H1 (cell line): ENCODE measurements around the gene ESCO1. TPM values are rescaled to one million over a fixed set of nuclear protein-coding genes. Genes with fewer than 3 reads are reported as not detected.

Experiments used
- CTCF ChIA-PET: fragments of 300-600 bp; sonication (Branson Sonifier 250); formaldehyde crosslinking; loops from one replicate; lab custom pipeline; 2021; ENCODE audit not compliant: partially characterized antibody; lab: Charles Lee
- POLR2A ChIA-PET: fragments of 300-600 bp; sonication (Branson Sonifier 250); formaldehyde crosslinking; loops from one replicate; lab custom pipeline; 2021; ENCODE audit warnings: inconsistent platforms; ENCODE audit not compliant: partially characterized antibody; lab: Charles Lee
- DNase-seq, 2 experiments: peaks; one replicate each; pipeline versions ENCODE4 v3.0.0 to v3.0.0-alpha.2; 2010 to 2022; ENCODE audit warnings: low spot score in 2 of 2, low read depth in 1 of 2, mixed read lengths in 1 of 2
- FAIRE-seq: peaks from 2 replicates; lab custom pipeline; 2011; peaks lifted over from hg19 to GRCh38; lab: Jason Lieb, UNC
- H2AFZ ChIP-seq: 2 replicates; pipeline ENCODE4 v1.8.1; 2012; ENCODE audit warnings: low read length, inconsistent platforms
- H2AK5ac ChIP-seq: 2 replicates; pipeline ENCODE4 v1.6.1; 2013; ENCODE audit warnings: low read depth, low read length
- H2BK120ac ChIP-seq: replicated peaks from 2 replicates; pipeline ENCODE3; 2013; ENCODE audit warnings: low read depth, low read length, inconsistent platforms
- H2BK12ac ChIP-seq: 2 replicates; pipeline ENCODE4 v1.6.1; 2013; ENCODE audit warnings: low read depth, low read length
- H2BK15ac ChIP-seq: 2 replicates; pipeline ENCODE4 v1.6.1; 2013; ENCODE audit warnings: low read length
- H2BK20ac ChIP-seq: 2 replicates; pipeline ENCODE4 v1.6.1; 2013; ENCODE audit warnings: low read length
- H2BK5ac ChIP-seq: 2 replicates; pipeline ENCODE4 v1.6.1; 2013; ENCODE audit warnings: low read depth, low read length
- H3K14ac ChIP-seq: 2 replicates; pipeline ENCODE4 v1.6.1; 2013; ENCODE audit warnings: inconsistent platforms; ENCODE audit not compliant: insufficient read length
- H3K18ac ChIP-seq: 2 replicates; pipeline ENCODE4 v1.6.1; 2013; ENCODE audit warnings: low read length; ENCODE audit errors: extremely low read depth
- H3K23ac ChIP-seq: 2 replicates; pipeline ENCODE4 v1.6.1; 2013; ENCODE audit warnings: inconsistent platforms; ENCODE audit not compliant: insufficient read length
- H3K23me2 ChIP-seq: 2 replicates; pipeline ENCODE4 v1.6.1; 2013; ENCODE audit warnings: low read depth, low read length
- H3K27ac ChIP-seq: 2 replicates; pipeline ENCODE4 v1.6.1; 2011; ENCODE audit warnings: low read depth, low read length, inconsistent platforms
- H3K27me3 ChIP-seq, 4 experiments: replicated peaks in 1 of 4; 1 replicate in 1 of 4; 2 replicates in 3 of 4; pipeline versions ENCODE4 v1.6.1 to v1.8.1; 2011 to 2013; ENCODE audit warnings: low read length in 3 of 4, mild to moderate bottlenecking in 3 of 4, inconsistent platforms in 2 of 4, mixed read lengths in 2 of 4, moderate library complexity in 1 of 4; ENCODE audit not compliant: control insufficient read depth in 3 of 4, insufficient read depth in 3 of 4; ENCODE audit errors: extremely low read depth in 1 of 4
- H3K36me3 ChIP-seq, 4 experiments: 2 replicates each; pipeline versions ENCODE4 v1.6.1 to v1.8.1; 2011 to 2013; ENCODE audit warnings: mild to moderate bottlenecking in 4 of 4, low read length in 3 of 4, moderate library complexity in 2 of 4, control low read depth in 1 of 4, inconsistent platforms in 1 of 4; ENCODE audit not compliant: insufficient read depth in 4 of 4, control insufficient read depth in 2 of 4
- H3K4ac ChIP-seq: replicated peaks from 2 replicates; pipeline ENCODE3; 2013; ENCODE audit warnings: low read length, low read depth, mixed read lengths, inconsistent platforms; ENCODE audit not compliant: insufficient read length
- H3K4me1 ChIP-seq, 4 experiments: replicated peaks in 1 of 4; 1 replicate in 1 of 4; 2 replicates in 3 of 4; pipeline versions ENCODE4 v1.6.1 to v1.8.1; 2011 to 2013; ENCODE audit warnings: low read length in 3 of 4, inconsistent platforms in 2 of 4, mixed read lengths in 1 of 4; ENCODE audit not compliant: insufficient read depth in 4 of 4, control insufficient read depth in 3 of 4
- H3K4me2 ChIP-seq, 2 experiments: 2 replicates each; pipeline versions ENCODE4 v1.6.1 to v1.8.1; 2011 to 2013; ENCODE audit warnings: low read depth in 2 of 2, low read length in 2 of 2, control low read depth in 1 of 2, inconsistent platforms in 1 of 2, mild to moderate bottlenecking in 1 of 2; ENCODE audit not compliant: insufficient read depth in 1 of 2
- H3K4me3 ChIP-seq, 4 experiments: fragments of 200-600, 300-600 bp in 1 of 4; sonication (generic), shearing (Covaris generic), sonication (Bioruptor Twin) in 1 of 4; 2 replicates each; pipeline versions ENCODE4 v1.5.1 to v1.8.1; 2011 to 2016; ENCODE audit warnings: low read length in 4 of 4, low read depth in 3 of 4, control low read depth in 2 of 4, inconsistent platforms in 2 of 4, mild to moderate bottlenecking in 2 of 4, mixed read lengths in 1 of 4, moderate library complexity in 1 of 4; ENCODE audit not compliant: insufficient read depth in 2 of 4; ENCODE audit errors: extremely low read depth in 1 of 4
- H3K56ac ChIP-seq: replicated peaks from 2 replicates; pipeline ENCODE3; 2013; ENCODE audit warnings: low read depth, mild to moderate bottlenecking, mixed read lengths, low read length, inconsistent platforms; ENCODE audit not compliant: insufficient read length
- H3K79me1 ChIP-seq: 2 replicates; pipeline ENCODE4 v1.6.1; 2013; ENCODE audit warnings: low read depth, low read length, control low read depth
- H3K79me2 ChIP-seq, 2 experiments: 2 replicates each; pipeline versions ENCODE4 v1.6.1 to v1.8.1; 2012 to 2013; ENCODE audit warnings: low read length in 2 of 2, mild to moderate bottlenecking in 2 of 2, inconsistent platforms in 1 of 2; ENCODE audit not compliant: insufficient read depth in 2 of 2, control insufficient read depth in 1 of 2
- H3K9ac ChIP-seq, 4 experiments: replicated peaks in 1 of 4; 1 replicate in 1 of 4; 2 replicates in 3 of 4; pipeline versions ENCODE4 v1.6.1 to v1.8.1; 2011 to 2013; ENCODE audit warnings: low read depth in 3 of 4, low read length in 3 of 4, control low read depth in 2 of 4, mild to moderate bottlenecking in 2 of 4, moderate library complexity in 2 of 4, inconsistent platforms in 1 of 4; ENCODE audit errors: extremely low read depth in 1 of 4
- H3K9me3 ChIP-seq, 2 experiments: 2 replicates each; pipeline versions ENCODE4 v1.6.1 to v1.8.1; 2012 to 2013; ENCODE audit warnings: mild to moderate bottlenecking in 2 of 2, moderate library complexity in 2 of 2, control low read depth in 1 of 2, inconsistent platforms in 1 of 2, low read depth in 1 of 2, low read length in 1 of 2, mixed read lengths in 1 of 2; ENCODE audit not compliant: insufficient read depth in 2 of 2
- H4K20me1 ChIP-seq, 2 experiments: replicated peaks in 1 of 2; 2 replicates each; pipeline versions ENCODE3 to v1.8.1; 2011 to 2013; ENCODE audit warnings: inconsistent platforms in 2 of 2, low read length in 2 of 2, mild to moderate bottlenecking in 1 of 2; ENCODE audit not compliant: insufficient read depth in 2 of 2, control insufficient read depth in 1 of 2
- H4K5ac ChIP-seq: 2 replicates; pipeline ENCODE4 v1.6.1; 2013; ENCODE audit warnings: low read length, low read depth, mixed read lengths, inconsistent platforms; ENCODE audit not compliant: insufficient read length
- H4K8ac ChIP-seq: 2 replicates; pipeline ENCODE4 v1.8.0; 2013; ENCODE audit warnings: mild to moderate bottlenecking, moderate library complexity, low read length, inconsistent platforms; ENCODE audit not compliant: insufficient read depth; ENCODE audit errors: extremely low read depth
- H4K91ac ChIP-seq: replicated peaks from 2 replicates; pipeline ENCODE3; 2013; ENCODE audit warnings: low read length, mixed read lengths, inconsistent platforms; ENCODE audit not compliant: insufficient read length
- BCL11A ChIP-seq, 2 experiments: IDR thresholded peaks; one replicate each; pipeline ENCODE4 v1.6.1; 2011; ENCODE audit warnings: low read depth in 2 of 2, low read length in 2 of 2, mild to moderate bottlenecking in 2 of 2
- WGBS, 2 experiments: shearing (Covaris generic) in 1 of 2; methylation state at CpG; one replicate each; pipeline versions ENCODE4 v1.1.6 to v1.1.7; 2013 to 2015; ENCODE audit warnings: low lambda C conversion rate in 2 of 2, mixed read lengths in 2 of 2, inconsistent platforms in 1 of 2, low coverage in 1 of 2, missing lambda C conversion rate in 1 of 2; ENCODE audit not compliant: insufficient replicate concordance in 2 of 2, insufficient coverage in 1 of 2, insufficient read length in 1 of 2; ENCODE audit errors: extremely low coverage in 1 of 2, missing lambda C conversion rate in 1 of 2; 5-methylcytosine and 5-hydroxymethylcytosine counted together
- polyA plus RNA-seq, 7 experiments: library from polyadenylated mRNA; depleted of rRNA in 3 of 7; stranded (reverse) in 5 of 7; unstranded in 2 of 7; fragments of >200 nt in 5 of 7; fragments of 200-250 nt in 2 of 7; gene quantifications; 1 replicate in 5 of 7; 2 replicates in 1 of 7; 4 replicates in 1 of 7; pipeline versions ENCODE4 v1.2.1 to v1.2.3, GENCODE V29; 2011 to 2013; ENCODE audit warnings: missing spikeins in 2 of 7, mixed read lengths in 2 of 7
- total RNA-seq: library from RNA; stranded (reverse); fragmentation: NEBNext Ultra II Directional; extraction: Animal tissue kit (Norgen Biotek cat#: 25700); gene quantifications from 2 replicates; pipeline ENCODE4 v1.2.1, GENCODE V29; 2021

The ESCO1 gene
- total and polyA plus RNA-seq, 2 of the 8 experiments (the other 6 are each of a cell fraction or from before 2014, with no cell fraction given) = 5.8 to 48.3 TPM

DNA sequence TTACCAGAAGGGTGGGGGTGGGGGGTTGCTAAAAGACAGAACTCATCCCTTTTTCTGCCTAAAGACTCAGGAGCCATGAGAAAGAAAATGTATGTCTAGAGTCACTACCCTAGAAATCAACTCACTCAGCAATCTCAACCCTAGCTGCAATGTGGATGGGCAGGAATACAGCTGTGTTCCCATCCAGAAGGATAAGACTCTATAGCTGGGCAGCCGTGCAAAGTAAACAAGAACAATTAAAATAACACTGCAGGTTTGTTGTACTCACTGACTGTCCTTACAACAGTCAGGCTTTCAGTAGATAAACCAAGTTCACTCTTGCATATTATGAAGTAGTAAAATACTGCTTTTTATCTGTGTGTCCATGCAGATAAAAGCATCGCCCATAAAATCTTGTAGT is 74.0 kb downstream of the ESCO1 start:
- no peak overlapping the region for H3K14ac ChIP-seq
- no peak for TF ChIP-seq BCL11A (IDR thresholded peaks at IDR 0.05; ENCODE audit: low read depth in 2 of 2, low read length in 2 of 2)
- TF ChIP-seq, all 59 proteins: peak for 0
- Histone ChIP-seq H2BK5ac (no peak overlapping the region), H3K36me3 (peaks cover 2 to 48% (median 6%) of the 10 kb centered on the region in 4 experiments; a peak in 7 of 8 replicates), H3K4me2 (no peak overlapping the region), H4K20me1 (no peaks in the 10 kb centered on the region), H3K23me2 (no peaks in the 10 kb centered on the region), H3K18ac (no peak overlapping the region), H3K27ac (no peak overlapping the region), H3K27me3 (no peaks in the 10 kb centered on the region), H3K79me2 (no peaks in the 10 kb centered on the region), H3K23ac (no peak overlapping the region), H3K56ac (no peak overlapping the region), H2BK120ac (no peak overlapping the region), H3K4ac (no peak overlapping the region), H4K91ac (no peak overlapping the region), H3K9ac (no peak overlapping the region), H2BK15ac (no peak overlapping the region), H3K4me1 (no peaks in the 10 kb centered on the region), H3K79me1 (no peaks in the 10 kb centered on the region), H2AK5ac (no peak overlapping the region), H2AFZ (no peak overlapping the region), H2BK12ac (no peak overlapping the region), H3K9me3 (no peaks in the 10 kb centered on the region), H4K8ac (no peak overlapping the region), H4K5ac (no peak overlapping the region), H3K4me3 (no peak overlapping the region), H2BK20ac (no peak overlapping the region)
- ChIA-PET CTCF (interaction anchor here (0.9 kb wide), 1 partner anchor 31 kb away, joined by 3 read pairs; no protein-coding TSS in a partner anchor), POLR2A (no interaction called here)
- no peak for DNase-seq
- no peak for FAIRE-seq
- 89% methylated on average over 2 of the region's 2 CpGs; no CpG with 5 or more reads in 1 of the 2 experiments for WGBS, 2 experiments
